GM12865 (cell line): Measurements from ENCODE around the gene AKAP13.

Experiments used
- DNase-seq: peaks from one replicate; pipeline ENCODE4 v3.0.0; 2010; ENCODE audit warnings: low read depth
- H3K4me3 ChIP-seq: 2 replicates; pipeline ENCODE4 v1.5.1; 2011; ENCODE audit warnings: mild to moderate bottlenecking, low read depth, low read length, control low read depth
- CTCF ChIP-seq: IDR thresholded peaks from 2 replicates; pipeline ENCODE4 v1.5.1; 2011; ENCODE audit warnings: low read length, control low read depth, low read depth, inconsistent platforms; ENCODE audit not compliant: insufficient read depth; ENCODE audit errors: missing control alignments

The AKAP13 gene

GRCh38 chr15:85517086-85517485 lies 136.7 kb downstream of the AKAP13 start:
- H3K4me3 ChIP-seq, result no peak overlapping the region
- TF ChIP-seq CTCF, result no peak
- DNase-seq, result no peak

GRCh38 chr15:85518979-85519761 lies 138.8 kb downstream of the AKAP13 start:
- no peak for TF ChIP-seq CTCF
- DNase-seq, result no peak
- H3K4me3 ChIP-seq, result no peak overlapping the region

GRCh38 chr15:85520650-85521049 lies 140.2 kb downstream of the AKAP13 start:
- DNase-seq, result no peak
- no peak overlapping the region for H3K4me3 ChIP-seq
- no peak for TF ChIP-seq CTCF

DNA sequence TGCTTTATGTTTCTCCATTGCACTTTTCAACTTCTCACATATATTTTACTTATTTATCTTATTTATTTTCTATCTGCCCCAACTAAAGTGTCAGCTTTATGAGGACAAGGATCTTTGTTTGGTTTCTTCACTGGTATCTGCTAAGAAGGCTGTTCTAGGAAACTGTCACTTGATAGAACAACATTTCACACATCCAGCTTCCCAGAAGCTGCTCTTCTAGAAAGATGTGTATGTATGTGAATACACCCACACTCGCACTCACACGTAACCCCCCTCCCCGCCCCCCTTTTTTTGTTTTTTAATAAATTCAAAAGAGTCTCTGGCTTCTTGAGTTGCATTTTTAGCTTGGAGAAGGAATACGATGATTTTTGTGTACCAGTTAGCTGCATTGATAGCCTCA lies 143.1 kb downstream of the AKAP13 start:
- H3K4me3 ChIP-seq, result no peak overlapping the region
- no peak for TF ChIP-seq CTCF
- no peak for DNase-seq

DNA sequence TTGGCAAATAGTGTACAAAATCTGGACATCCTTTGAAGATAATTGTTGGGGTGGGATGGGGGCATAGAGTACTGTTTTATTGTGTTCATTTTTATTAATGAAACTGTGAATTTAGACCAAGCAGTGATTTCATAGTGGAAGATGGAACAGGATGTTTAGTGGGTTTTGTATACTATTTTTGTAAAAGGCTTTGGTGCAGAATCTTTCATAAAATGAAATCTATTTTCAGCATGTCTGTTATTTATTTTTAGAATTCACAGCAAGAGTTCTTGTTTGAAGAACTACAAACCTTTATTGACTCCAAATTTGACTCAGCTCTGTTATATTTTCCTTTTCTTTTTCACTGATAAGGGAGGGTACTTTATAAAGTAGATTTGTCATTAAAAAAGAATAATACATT lies 145.4 kb downstream of the AKAP13 start:
- TF ChIP-seq CTCF, result no peak
- DNase-seq, result peak; percentile 25
- no peak overlapping the region for H3K4me3 ChIP-seq

DNA sequence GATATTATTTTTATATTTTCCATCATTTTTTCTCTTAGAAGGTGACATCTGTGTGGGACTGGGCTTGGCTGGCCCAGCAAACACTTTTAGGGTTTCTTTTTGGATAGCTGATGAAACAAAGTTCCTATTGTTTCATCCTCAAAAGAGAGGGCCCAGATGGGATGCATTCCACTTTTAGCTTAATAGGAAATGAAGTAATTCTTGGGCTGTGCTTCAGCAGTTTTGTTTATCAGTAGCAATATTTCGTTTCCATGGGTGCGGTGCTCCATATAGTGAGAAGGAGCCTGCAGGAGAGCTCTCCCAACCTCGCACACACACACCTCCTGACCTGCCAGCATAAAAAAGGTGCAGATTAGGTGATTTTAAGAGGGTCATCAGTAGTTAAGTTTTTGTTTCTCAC lies 147.5 kb downstream of the AKAP13 start:
- no peak for TF ChIP-seq CTCF
- no peak for DNase-seq
- no peak overlapping the region for H3K4me3 ChIP-seq

- no peak for DNase-seq
- no peak overlapping the region for H3K4me3 ChIP-seq
- TF ChIP-seq CTCF, result no peak
These were observed 149.7 kb downstream of the AKAP13 start for GRCh38 chr15:85530079-85530478.
